Measurements from ENCODE around the gene TSC22D1. TPM values are rescaled to one million over a fixed set of nuclear protein-coding genes. Genes with fewer than 3 reads are reported as not detected.

The TSC22D1 gene
- total and polyA plus RNA-seq, 2 experiments from 2014 or later: 173 to 195 TPM

GRCh38 chr13:44465318-44465717 lies 110.8 kb downstream of the TSC22D1 start:
- H3K4me3 ChIP-seq: no peak overlapping the region
- WGBS (ENCODE audit: low lambda C conversion rate, missing lambda C conversion rate): 91% methylated on average over 4 of the region's 4 CpGs
- no peak for DNase-seq (ENCODE audit: low spot score)
- TF ChIP-seq, protein P1, sequence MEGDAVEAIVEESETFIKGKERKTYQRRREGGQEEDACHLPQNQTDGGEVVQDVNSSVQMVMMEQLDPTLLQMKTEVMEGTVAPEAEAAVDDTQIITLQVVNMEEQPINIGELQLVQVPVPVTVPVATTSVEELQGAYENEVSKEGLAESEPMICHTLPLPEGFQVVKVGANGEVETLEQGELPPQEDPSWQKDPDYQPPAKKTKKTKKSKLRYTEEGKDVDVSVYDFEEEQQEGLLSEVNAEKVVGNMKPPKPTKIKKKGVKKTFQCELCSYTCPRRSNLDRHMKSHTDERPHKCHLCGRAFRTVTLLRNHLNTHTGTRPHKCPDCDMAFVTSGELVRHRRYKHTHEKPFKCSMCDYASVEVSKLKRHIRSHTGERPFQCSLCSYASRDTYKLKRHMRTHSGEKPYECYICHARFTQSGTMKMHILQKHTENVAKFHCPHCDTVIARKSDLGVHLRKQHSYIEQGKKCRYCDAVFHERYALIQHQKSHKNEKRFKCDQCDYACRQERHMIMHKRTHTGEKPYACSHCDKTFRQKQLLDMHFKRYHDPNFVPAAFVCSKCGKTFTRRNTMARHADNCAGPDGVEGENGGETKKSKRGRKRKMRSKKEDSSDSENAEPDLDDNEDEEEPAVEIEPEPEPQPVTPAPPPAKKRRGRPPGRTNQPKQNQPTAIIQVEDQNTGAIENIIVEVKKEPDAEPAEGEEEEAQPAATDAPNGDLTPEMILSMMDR (IDR thresholded peaks at IDR 0.05; ENCODE audit: poor library complexity): no peak
- TF ChIP-seq EZH2phosphoT487 (IDR thresholded peaks at IDR 0.05; ENCODE audit: low read depth, severe bottlenecking, unreplicated experiment) (no peak), EZH2 (IDR thresholded peaks at IDR 0.05; ENCODE audit: borderline replicate concordance) (no peak)
- H3K4me2 ChIP-seq: no peak overlapping the region
- no peaks in the 10 kb centered on the region for H3K27me3 ChIP-seq
- no peaks in the 10 kb centered on the region for H3K9me2 ChIP-seq (replicated peaks; ENCODE audit: insufficient read depth)
- H3K27ac ChIP-seq: no peak overlapping the region
- no peak overlapping the region for H2AFZ ChIP-seq
- H3K9me3 ChIP-seq (ENCODE audit: low read depth): no peaks in the 10 kb centered on the region
- no peaks in the 10 kb centered on the region for H3K36me3 ChIP-seq (replicated peaks; ENCODE audit: insufficient read depth, low read depth)
- no peaks in the 10 kb centered on the region for H4K20me1 ChIP-seq (ENCODE audit: insufficient read depth, poor library complexity, severe bottlenecking)
- peaks cover 29% of the 10 kb centered on the region for H3K79me2 ChIP-seq
- H3K4me1 ChIP-seq (ENCODE audit: insufficient read depth): no peaks in the 10 kb centered on the region

GRCh38 chr13:44464471-44464870 lies 111.7 kb downstream of the TSC22D1 start:
- 83% methylated on average over 1 of the region's 1 CpG for WGBS (ENCODE audit: low lambda C conversion rate, missing lambda C conversion rate)
- H3K4me1 ChIP-seq (ENCODE audit: insufficient read depth): no peaks in the 10 kb centered on the region
- peaks cover 26% of the 10 kb centered on the region for H3K79me2 ChIP-seq

GRCh38 chr13:44463759-44464158 lies 112.4 kb downstream of the TSC22D1 start:
- Histone ChIP-seq H4K20me1 (ENCODE audit: insufficient read depth, poor library complexity, severe bottlenecking) (no peaks in the 10 kb centered on the region), H3K4me1 (ENCODE audit: insufficient read depth) (no peaks in the 10 kb centered on the region), H3K27ac (no peak overlapping the region), H3K4me3 (no peak overlapping the region), H3K9me2 (replicated peaks; ENCODE audit: insufficient read depth) (no peaks in the 10 kb centered on the region), H3K9me3 (ENCODE audit: low read depth) (no peaks in the 10 kb centered on the region), H3K79me2 (peaks cover 26% of the 10 kb centered on the region), H2AFZ (no peak overlapping the region), H3K36me3 (replicated peaks; ENCODE audit: insufficient read depth, low read depth) (no peaks in the 10 kb centered on the region), H3K27me3 (no peaks in the 10 kb centered on the region), H3K4me2 (no peak overlapping the region)
- DNase-seq (ENCODE audit: low spot score): no peak
- TF ChIP-seq EZH2phosphoT487 (IDR thresholded peaks at IDR 0.05; ENCODE audit: low read depth, severe bottlenecking, unreplicated experiment): no peak
- no peak for TF ChIP-seq EZH2 (IDR thresholded peaks at IDR 0.05; ENCODE audit: borderline replicate concordance)
- 90% methylated on average over 1 of the region's 1 CpG for WGBS (ENCODE audit: low lambda C conversion rate, missing lambda C conversion rate)

More at GRCh38 chr13:44464471-44464870, 111.7 kb downstream of the TSC22D1 start:
- H4K20me1 ChIP-seq (ENCODE audit: insufficient read depth, poor library complexity, severe bottlenecking): no peaks in the 10 kb centered on the region
- DNase-seq (ENCODE audit: low spot score): no peak
- no peak overlapping the region for H3K27ac ChIP-seq
- TF ChIP-seq, protein P1 (IDR thresholded peaks at IDR 0.05; ENCODE audit: poor library complexity): no peak
- TF ChIP-seq EZH2phosphoT487 (IDR thresholded peaks at IDR 0.05; ENCODE audit: low read depth, severe bottlenecking, unreplicated experiment): no peak
- no peak for TF ChIP-seq EZH2 (IDR thresholded peaks at IDR 0.05; ENCODE audit: borderline replicate concordance)
- no peak overlapping the region for H3K4me2 ChIP-seq
- no peak overlapping the region for H3K4me3 ChIP-seq
- no peaks in the 10 kb centered on the region for H3K9me3 ChIP-seq (ENCODE audit: low read depth)
- no peaks in the 10 kb centered on the region for H3K36me3 ChIP-seq (replicated peaks; ENCODE audit: insufficient read depth, low read depth)
- no peak overlapping the region for H2AFZ ChIP-seq
- H3K27me3 ChIP-seq: no peaks in the 10 kb centered on the region
- H3K9me2 ChIP-seq (replicated peaks; ENCODE audit: insufficient read depth): no peaks in the 10 kb centered on the region

DNA sequence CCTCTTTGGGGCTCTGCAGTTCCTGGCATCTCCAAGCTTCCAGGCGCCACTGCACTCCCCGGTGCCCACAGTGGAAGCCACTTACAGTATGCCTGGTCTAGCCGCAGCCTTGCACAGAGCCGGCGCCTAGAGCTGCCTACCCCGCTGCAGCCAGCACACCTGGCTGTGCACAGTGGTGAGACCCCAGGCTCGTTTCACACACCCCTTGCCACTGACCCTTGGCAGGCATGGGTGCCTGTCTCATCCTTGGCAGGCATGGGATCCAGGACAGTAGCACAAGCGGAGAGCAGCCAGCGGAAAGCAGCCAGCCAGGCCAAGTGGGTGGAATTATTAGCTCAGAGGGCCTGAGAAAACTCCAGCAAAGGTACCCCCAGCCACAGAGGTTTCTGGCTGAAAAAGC lies 116.5 kb downstream of the TSC22D1 start:
- no peaks in the 10 kb centered on the region for H3K4me1 ChIP-seq (ENCODE audit: insufficient read depth)
- no peaks in the 10 kb centered on the region for H3K36me3 ChIP-seq (replicated peaks; ENCODE audit: insufficient read depth, low read depth)
- WGBS (ENCODE audit: low lambda C conversion rate, missing lambda C conversion rate): 96% methylated on average over 9 of the region's 9 CpGs
- H4K20me1 ChIP-seq (ENCODE audit: insufficient read depth, poor library complexity, severe bottlenecking): no peaks in the 10 kb centered on the region
- no peaks in the 10 kb centered on the region for H3K27me3 ChIP-seq
- no peak for DNase-seq (ENCODE audit: low spot score)
- no peak overlapping the region for H2AFZ ChIP-seq
- no peak overlapping the region for H3K4me2 ChIP-seq
- H3K9me3 ChIP-seq (ENCODE audit: low read depth): no peaks in the 10 kb centered on the region
- TF ChIP-seq, protein P1 (IDR thresholded peaks at IDR 0.05; ENCODE audit: poor library complexity): no peak
- TF ChIP-seq EZH2phosphoT487 (IDR thresholded peaks at IDR 0.05; ENCODE audit: low read depth, severe bottlenecking, unreplicated experiment) (no peak), EZH2 (IDR thresholded peaks at IDR 0.05; ENCODE audit: borderline replicate concordance) (no peak)
- no peaks in the 10 kb centered on the region for H3K9me2 ChIP-seq (replicated peaks; ENCODE audit: insufficient read depth)
- no peak overlapping the region for H3K27ac ChIP-seq
- no peak overlapping the region for H3K4me3 ChIP-seq
- peaks cover 14% of the 10 kb centered on the region for H3K79me2 ChIP-seq

All from hepatocyte (in vitro differentiated cells).